GM12878 (cell line): ENCODE results near the gene PARP8. TPM values are rescaled to one million over a fixed set of nuclear protein-coding genes. Genes with fewer than 3 reads are reported as not detected.

Experiments
- ATAC-seq: fragments of 200-7000 bp; cut with Tn5 transposase; 3 replicates; pipeline ENCODE4 v1.9.1; 2020; ENCODE audit warnings: mild to moderate bottlenecking, moderate library complexity
- BruUV-seq: library from RNA; stranded (reverse); fragments of 400-500 nt; replicated peaks from 2 replicates; lab custom pipeline; 2021; lab: Mats Ljungman, UMichigan
- CTCF ChIA-PET: fragments of 300-600 bp; sonication (Branson Sonifier 250); formaldehyde crosslinking; extraction: SDS; loops from one replicate; lab custom pipeline; 2021; ENCODE audit warnings: inconsistent platforms; lab: Yijun Ruan, JAX
- POLR2A ChIA-PET: fragments of 350-600 bp; formaldehyde crosslinking; extraction: SDS; loops from one replicate; lab custom pipeline; 2021; ENCODE audit warnings: inconsistent platforms; lab: Charles Lee
- RAD21 ChIA-PET: fragments of 300-600 bp; sonication (Branson Sonifier 250); formaldehyde crosslinking; loops from one replicate; lab custom pipeline; 2023; ENCODE audit warnings: antibody characterized with exemption; ENCODE audit not compliant: unreplicated experiment; lab: Charles Lee
- SMC1A ChIA-PET: fragments of 300-600 bp; sonication (Branson Sonifier 250); formaldehyde crosslinking; loops from one replicate; lab custom pipeline; 2023; ENCODE audit not compliant: unreplicated experiment, uncharacterized antibody; lab: Charles Lee
- DNase-seq: peaks from one replicate; pipeline ENCODE4 v3.0.0-alpha.2; 2011; ENCODE audit warnings: low read depth, low spot score
- FAIRE-seq: peaks from 3 replicates; lab custom pipeline; 2011; peaks lifted over from hg19 to GRCh38; lab: Jason Lieb, UNC
- H2AFZ ChIP-seq: 2 replicates; pipeline ENCODE4 v1.6.0; 2011; ENCODE audit warnings: low read depth, low read length, control low read depth; ENCODE audit not compliant: control insufficient read depth
- H3K27ac ChIP-seq: 2 replicates; pipeline ENCODE4 v1.5.1; 2011; ENCODE audit warnings: control low read depth; ENCODE audit not compliant: control insufficient read depth, insufficient read depth
- H3K27me3 ChIP-seq, 2 experiments: replicated peaks in 1 of 2; 2 replicates each; pipeline versions ENCODE4 v1.6.0 to v1.6.1; 2011; ENCODE audit warnings: low read length in 1 of 2; ENCODE audit not compliant: control insufficient read depth in 2 of 2, insufficient read depth in 2 of 2
- H3K36me3 ChIP-seq, 2 experiments: 2 replicates each; pipeline ENCODE4 v1.5.1; 2011; ENCODE audit warnings: low read length in 1 of 2; ENCODE audit not compliant: control insufficient read depth in 2 of 2, insufficient read depth in 2 of 2
- H3K4me1 ChIP-seq: 2 replicates; pipeline ENCODE4 v1.6.1; 2011; ENCODE audit warnings: mild to moderate bottlenecking, low read length, moderate library complexity, mixed read lengths; ENCODE audit not compliant: control insufficient read depth, insufficient read depth
- H3K4me2 ChIP-seq: 2 replicates; pipeline ENCODE4 v1.6.0; 2011; ENCODE audit warnings: control low read depth; ENCODE audit not compliant: control insufficient read depth, insufficient read depth
- H3K4me3 ChIP-seq: fragments of 200-600 bp; sonication (generic); 2 replicates; pipeline ENCODE4 v1.5.1; 2016
- H3K79me2 ChIP-seq: 2 replicates; pipeline ENCODE4 v1.6.0; 2011; ENCODE audit warnings: low read length; ENCODE audit not compliant: control insufficient read depth, insufficient read depth
- H3K9ac ChIP-seq: 2 replicates; pipeline ENCODE4 v1.8.0; 2011; ENCODE audit warnings: low read length, control low read depth, mixed read lengths; ENCODE audit not compliant: control insufficient read depth, insufficient read depth
- H3K9me3 ChIP-seq: replicated peaks from 3 replicates; pipeline ENCODE4 v1.5.1; 2011; ENCODE audit warnings: mild to moderate bottlenecking, low read length; ENCODE audit not compliant: control insufficient read depth, insufficient read depth
- H4K20me1 ChIP-seq: 2 replicates; pipeline ENCODE4 v1.6.0; 2011; ENCODE audit not compliant: control insufficient read depth, insufficient read depth
- HDGF ChIP-seq: fragments of 450-650 bp; IDR thresholded peaks from 2 replicates; pipeline ENCODE4 v1.6.1; 2016; ENCODE audit warnings: antibody characterized with exemption
- JUND ChIP-seq: IDR thresholded peaks from 2 replicates; pipeline ENCODE4 v1.6.1; 2012; ENCODE audit warnings: low read depth, mild to moderate bottlenecking, low read length, improper control_type of control experiment, moderate library complexity
- NFIC ChIP-seq: IDR thresholded peaks from 2 replicates; pipeline ENCODE4 v1.6.1; 2012; ENCODE audit warnings: low read depth, mild to moderate bottlenecking, inconsistent platforms, low read length, moderate library complexity
- NFYB ChIP-seq: IDR thresholded peaks from 2 replicates; pipeline ENCODE4 v1.6.1; 2011; ENCODE audit warnings: low read depth, mild to moderate bottlenecking, low read length, improper control_type of control experiment, moderate library complexity; ENCODE audit not compliant: insufficient read depth
- RCOR1 ChIP-seq: conservative IDR thresholded peaks from 2 replicates; pipeline ENCODE4 v1.6.1; 2012; ENCODE audit warnings: low read depth, low read length, improper control_type of control experiment
- RELA ChIP-seq: fragments of 450-650 bp; IDR thresholded peaks from 2 replicates; pipeline ENCODE4 v1.8.0; 2014; ENCODE audit warnings: borderline replicate concordance; ENCODE audit not compliant: partially characterized antibody
- WGBS: methylation state at CpG from one replicate; pipeline ENCODE4 v1.1.6; 2016; ENCODE audit warnings: low lambda C conversion rate; ENCODE audit not compliant: insufficient replicate concordance, insufficient coverage; ENCODE audit errors: missing lambda C conversion rate; 5-methylcytosine and 5-hydroxymethylcytosine counted together
- in situ Hi-C: fragments of 300-500 bp; cut with MboI; formaldehyde crosslinking; loops from 9 replicates; pipeline ENCODE4 v1.14.3; 2018; ENCODE audit warnings: mixed read lengths
- intact Hi-C: fragments of 100-400 bp; cut with micrococcal nuclease; formaldehyde crosslinking; loops from one replicate; pipeline ENCODE4 v1.14.2; 2022; ENCODE audit not compliant: unreplicated experiment
- polyA plus RNA-seq, 11 experiments: library from polyadenylated mRNA; depleted of rRNA in 4 of 11; unstranded in 6 of 11; stranded (reverse) in 5 of 11; fragments of >200 nt; fragmentation: Nextera tagmentation in 4 of 11; fragmentation: Illumina TruSeq in 1 of 11; extraction: Ambion mirVana in 4 of 11; extraction: Trizol in 1 of 11; gene quantifications; 1 replicate in 1 of 11; 2 replicates in 10 of 11; pipeline versions ENCODE4 v1.2.1 to v1.2.3, GENCODE V29; 2011 to 2016; ENCODE audit warnings: inconsistent platforms in 2 of 11, missing spikeins in 2 of 11, low read depth in 1 of 11
- total RNA-seq, 4 experiments: library from RNA; depleted of rRNA in 3 of 4; stranded (reverse); fragments of >200 nt in 3 of 4; fragmentation: Illumina TruSeq in 1 of 4; extraction: Trizol in 1 of 4; gene quantifications; 2 replicates each; pipeline versions ENCODE4 v1.2.1 to v1.2.3, GENCODE V29; 2013 to 2021
- TF ChIP-seq, protein P1 (sequence below): fragments of 450-650 bp; IDR thresholded peaks from 2 replicates; pipeline ENCODE4 v1.6.1; 2017; ENCODE audit warnings: borderline replicate concordance
- TF ChIP-seq, protein P2 (sequence below): fragments of 450-650 bp; IDR thresholded peaks from 2 replicates; pipeline ENCODE4 v1.6.1; 2017; ENCODE audit warnings: mild to moderate bottlenecking, moderate library complexity
- TF ChIP-seq, protein P3 (sequence below): IDR thresholded peaks from 2 replicates; pipeline ENCODE4 v1.6.1; 2012; ENCODE audit warnings: mild to moderate bottlenecking, low read depth, low read length
- TF ChIP-seq, protein P4 (sequence below): IDR thresholded peaks from 2 replicates; pipeline ENCODE4 v1.6.1; 2011; ENCODE audit warnings: mild to moderate bottlenecking, low read depth, low read length, moderate library complexity; ENCODE audit not compliant: insufficient replicate concordance
- TF ChIP-seq, protein P5 (sequence below): fragments of 450-650 bp; IDR thresholded peaks from 2 replicates; pipeline ENCODE4 v1.6.1; 2018; ENCODE audit warnings: borderline replicate concordance, mild to moderate bottlenecking; ENCODE audit not compliant: partially characterized antibody

The PARP8 gene
- total and polyA plus RNA-seq, 10 of the 15 experiments (the other 5 are each of a cell fraction or from before 2014, with no cell fraction given), result 9.1 to 65.2 (median 20.6) TPM

DNA sequence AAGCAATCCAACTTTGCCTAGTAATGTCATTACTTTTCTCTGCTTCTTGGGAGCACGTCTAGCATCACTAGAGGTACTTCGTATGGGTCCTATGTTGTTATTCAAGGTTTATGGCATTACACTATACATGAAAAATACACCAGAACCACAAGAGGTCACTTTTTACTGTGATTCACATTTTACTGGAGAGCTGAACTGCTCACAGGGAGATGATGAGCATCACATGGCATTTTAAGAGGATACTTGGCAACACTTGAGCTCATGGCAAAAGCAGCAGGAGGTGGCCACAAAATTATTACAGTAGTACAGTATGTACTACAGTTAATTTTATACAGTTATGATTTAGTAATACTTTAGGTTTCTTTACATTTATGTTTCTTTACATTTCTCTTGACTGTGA is 223.4 kb downstream of the PARP8 start:
- WGBS, result 2% methylated on average over 2 of the region's 2 CpGs
- no TSS peak for BruUV-seq
- Histone ChIP-seq H3K79me2 (no peaks in the 10 kb centered on the region), H3K4me2 (no peak overlapping the region), H3K27ac (no peak overlapping the region), H3K9me3 (no peaks in the 10 kb centered on the region), H3K9ac (no peak overlapping the region), H3K27me3 (no peaks in the 10 kb centered on the region), H4K20me1 (no peaks in the 10 kb centered on the region), H3K36me3 (no peaks in the 10 kb centered on the region), H2AFZ (no peak overlapping the region), H3K4me1 (no peaks in the 10 kb centered on the region), H3K4me3 (no peak overlapping the region)
- ChIA-PET SMC1A (no interaction called here), RAD21 (no interaction called here), POLR2A (no interaction called here), CTCF (no interaction called here)
- in situ Hi-C loops, result no loop called here
- FAIRE-seq, result no peak
- intact Hi-C loops, result no loop called here
- ATAC-seq, result no peak
- DNase-seq, result no peak
- TF ChIP-seq HDGF (no peak), NFIC (no peak), RELA (no peak), RCOR1 (no peak), JUND (no peak), NFYB (no peak)
- TF ChIP-seq, protein P1, sequence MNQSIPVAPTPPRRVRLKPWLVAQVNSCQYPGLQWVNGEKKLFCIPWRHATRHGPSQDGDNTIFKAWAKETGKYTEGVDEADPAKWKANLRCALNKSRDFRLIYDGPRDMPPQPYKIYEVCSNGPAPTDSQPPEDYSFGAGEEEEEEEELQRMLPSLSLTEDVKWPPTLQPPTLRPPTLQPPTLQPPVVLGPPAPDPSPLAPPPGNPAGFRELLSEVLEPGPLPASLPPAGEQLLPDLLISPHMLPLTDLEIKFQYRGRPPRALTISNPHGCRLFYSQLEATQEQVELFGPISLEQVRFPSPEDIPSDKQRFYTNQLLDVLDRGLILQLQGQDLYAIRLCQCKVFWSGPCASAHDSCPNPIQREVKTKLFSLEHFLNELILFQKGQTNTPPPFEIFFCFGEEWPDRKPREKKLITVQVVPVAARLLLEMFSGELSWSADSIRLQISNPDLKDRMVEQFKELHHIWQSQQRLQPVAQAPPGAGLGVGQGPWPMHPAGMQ, result no peak
- TF ChIP-seq, protein P2, sequence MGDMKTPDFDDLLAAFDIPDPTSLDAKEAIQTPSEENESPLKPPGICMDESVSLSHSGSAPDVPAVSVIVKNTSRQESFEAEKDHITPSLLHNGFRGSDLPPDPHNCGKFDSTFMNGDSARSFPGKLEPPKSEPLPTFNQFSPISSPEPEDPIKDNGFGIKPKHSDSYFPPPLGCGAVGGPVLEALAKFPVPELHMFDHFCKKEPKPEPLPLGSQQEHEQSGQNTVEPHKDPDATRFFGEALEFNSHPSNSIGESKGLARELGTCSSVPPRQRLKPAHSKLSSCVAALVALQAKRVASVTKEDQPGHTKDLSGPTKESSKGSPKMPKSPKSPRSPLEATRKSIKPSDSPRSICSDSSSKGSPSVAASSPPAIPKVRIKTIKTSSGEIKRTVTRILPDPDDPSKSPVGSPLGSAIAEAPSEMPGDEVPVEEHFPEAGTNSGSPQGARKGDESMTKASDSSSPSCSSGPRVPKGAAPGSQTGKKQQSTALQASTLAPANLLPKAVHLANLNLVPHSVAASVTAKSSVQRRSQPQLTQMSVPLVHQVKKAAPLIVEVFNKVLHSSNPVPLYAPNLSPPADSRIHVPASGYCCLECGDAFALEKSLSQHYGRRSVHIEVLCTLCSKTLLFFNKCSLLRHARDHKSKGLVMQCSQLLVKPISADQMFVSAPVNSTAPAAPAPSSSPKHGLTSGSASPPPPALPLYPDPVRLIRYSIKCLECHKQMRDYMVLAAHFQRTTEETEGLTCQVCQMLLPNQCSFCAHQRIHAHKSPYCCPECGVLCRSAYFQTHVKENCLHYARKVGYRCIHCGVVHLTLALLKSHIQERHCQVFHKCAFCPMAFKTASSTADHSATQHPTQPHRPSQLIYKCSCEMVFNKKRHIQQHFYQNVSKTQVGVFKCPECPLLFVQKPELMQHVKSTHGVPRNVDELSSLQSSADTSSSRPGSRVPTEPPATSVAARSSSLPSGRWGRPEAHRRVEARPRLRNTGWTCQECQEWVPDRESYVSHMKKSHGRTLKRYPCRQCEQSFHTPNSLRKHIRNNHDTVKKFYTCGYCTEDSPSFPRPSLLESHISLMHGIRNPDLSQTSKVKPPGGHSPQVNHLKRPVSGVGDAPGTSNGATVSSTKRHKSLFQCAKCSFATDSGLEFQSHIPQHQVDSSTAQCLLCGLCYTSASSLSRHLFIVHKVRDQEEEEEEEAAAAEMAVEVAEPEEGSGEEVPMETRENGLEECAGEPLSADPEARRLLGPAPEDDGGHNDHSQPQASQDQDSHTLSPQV, result no peak
- TF ChIP-seq, protein P3, sequence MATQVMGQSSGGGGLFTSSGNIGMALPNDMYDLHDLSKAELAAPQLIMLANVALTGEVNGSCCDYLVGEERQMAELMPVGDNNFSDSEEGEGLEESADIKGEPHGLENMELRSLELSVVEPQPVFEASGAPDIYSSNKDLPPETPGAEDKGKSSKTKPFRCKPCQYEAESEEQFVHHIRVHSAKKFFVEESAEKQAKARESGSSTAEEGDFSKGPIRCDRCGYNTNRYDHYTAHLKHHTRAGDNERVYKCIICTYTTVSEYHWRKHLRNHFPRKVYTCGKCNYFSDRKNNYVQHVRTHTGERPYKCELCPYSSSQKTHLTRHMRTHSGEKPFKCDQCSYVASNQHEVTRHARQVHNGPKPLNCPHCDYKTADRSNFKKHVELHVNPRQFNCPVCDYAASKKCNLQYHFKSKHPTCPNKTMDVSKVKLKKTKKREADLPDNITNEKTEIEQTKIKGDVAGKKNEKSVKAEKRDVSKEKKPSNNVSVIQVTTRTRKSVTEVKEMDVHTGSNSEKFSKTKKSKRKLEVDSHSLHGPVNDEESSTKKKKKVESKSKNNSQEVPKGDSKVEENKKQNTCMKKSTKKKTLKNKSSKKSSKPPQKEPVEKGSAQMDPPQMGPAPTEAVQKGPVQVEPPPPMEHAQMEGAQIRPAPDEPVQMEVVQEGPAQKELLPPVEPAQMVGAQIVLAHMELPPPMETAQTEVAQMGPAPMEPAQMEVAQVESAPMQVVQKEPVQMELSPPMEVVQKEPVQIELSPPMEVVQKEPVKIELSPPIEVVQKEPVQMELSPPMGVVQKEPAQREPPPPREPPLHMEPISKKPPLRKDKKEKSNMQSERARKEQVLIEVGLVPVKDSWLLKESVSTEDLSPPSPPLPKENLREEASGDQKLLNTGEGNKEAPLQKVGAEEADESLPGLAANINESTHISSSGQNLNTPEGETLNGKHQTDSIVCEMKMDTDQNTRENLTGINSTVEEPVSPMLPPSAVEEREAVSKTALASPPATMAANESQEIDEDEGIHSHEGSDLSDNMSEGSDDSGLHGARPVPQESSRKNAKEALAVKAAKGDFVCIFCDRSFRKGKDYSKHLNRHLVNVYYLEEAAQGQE, result no peak
- TF ChIP-seq, protein P4, sequence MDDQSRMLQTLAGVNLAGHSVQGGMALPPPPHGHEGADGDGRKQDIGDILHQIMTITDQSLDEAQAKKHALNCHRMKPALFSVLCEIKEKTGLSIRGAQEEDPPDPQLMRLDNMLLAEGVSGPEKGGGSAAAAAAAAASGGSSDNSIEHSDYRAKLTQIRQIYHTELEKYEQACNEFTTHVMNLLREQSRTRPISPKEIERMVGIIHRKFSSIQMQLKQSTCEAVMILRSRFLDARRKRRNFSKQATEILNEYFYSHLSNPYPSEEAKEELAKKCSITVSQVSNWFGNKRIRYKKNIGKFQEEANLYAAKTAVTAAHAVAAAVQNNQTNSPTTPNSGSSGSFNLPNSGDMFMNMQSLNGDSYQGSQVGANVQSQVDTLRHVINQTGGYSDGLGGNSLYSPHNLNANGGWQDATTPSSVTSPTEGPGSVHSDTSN, result no peak
- TF ChIP-seq, protein P5, sequence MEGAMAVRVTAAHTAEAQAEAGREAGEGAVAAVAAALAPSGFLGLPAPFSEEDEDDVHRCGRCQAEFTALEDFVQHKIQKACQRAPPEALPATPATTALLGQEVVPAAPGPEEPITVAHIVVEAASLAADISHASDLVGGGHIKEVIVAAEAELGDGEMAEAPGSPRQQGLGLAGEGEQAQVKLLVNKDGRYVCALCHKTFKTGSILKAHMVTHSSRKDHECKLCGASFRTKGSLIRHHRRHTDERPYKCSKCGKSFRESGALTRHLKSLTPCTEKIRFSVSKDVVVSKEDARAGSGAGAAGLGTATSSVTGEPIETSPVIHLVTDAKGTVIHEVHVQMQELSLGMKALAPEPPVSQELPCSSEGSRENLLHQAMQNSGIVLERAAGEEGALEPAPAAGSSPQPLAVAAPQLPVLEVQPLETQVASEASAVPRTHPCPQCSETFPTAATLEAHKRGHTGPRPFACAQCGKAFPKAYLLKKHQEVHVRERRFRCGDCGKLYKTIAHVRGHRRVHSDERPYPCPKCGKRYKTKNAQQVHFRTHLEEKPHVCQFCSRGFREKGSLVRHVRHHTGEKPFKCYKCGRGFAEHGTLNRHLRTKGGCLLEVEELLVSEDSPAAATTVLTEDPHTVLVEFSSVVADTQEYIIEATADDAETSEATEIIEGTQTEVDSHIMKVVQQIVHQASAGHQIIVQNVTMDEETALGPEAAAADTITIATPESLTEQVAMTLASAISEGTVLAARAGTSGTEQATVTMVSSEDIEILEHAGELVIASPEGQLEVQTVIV, result no peak
